ENCODE measurements around the gene HOXB6. TPM values are rescaled to one million over a fixed set of nuclear protein-coding genes. Genes with fewer than 3 reads are reported as not detected.

The HOXB6 gene
- polyA plus RNA-seq, 3 donors: not detected

DNA sequence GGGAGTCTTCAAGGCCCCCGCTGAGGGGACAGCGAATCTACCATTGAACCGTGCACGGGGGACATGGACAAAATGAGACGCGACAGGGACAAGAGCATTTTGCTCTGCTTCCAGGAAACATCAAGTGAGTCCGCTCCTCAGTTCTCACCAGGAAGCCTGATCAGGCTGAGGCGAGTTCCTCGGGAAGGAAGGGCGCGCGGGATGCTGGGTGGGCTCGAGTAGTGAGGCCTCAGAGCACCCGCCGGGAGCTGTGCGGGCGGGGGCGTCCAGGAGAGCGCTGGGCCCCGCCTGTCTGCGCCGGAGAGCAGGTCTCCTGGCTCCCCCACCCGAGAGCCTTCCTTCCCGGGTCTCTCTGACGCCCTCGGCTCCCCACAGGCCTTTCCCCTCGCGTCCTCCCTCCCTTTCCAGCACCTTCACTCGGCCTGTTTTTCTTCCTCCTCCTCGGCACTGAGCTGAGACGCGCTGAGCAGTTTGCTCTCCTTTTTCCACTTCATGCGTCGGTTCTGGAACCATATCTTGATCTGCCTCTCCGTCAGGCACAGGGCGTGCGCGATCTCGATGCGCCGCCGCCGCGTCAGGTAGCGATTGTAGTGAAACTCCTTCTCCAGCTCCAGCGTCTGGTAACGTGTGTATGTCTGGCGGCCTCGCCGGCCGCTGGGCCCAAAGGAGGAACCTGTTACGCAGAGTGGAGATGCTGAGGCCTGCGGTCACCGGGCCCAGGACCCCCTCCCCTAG is 8.6 kb downstream of the HOXB6 start:
- Mint-ChIP-seq H3K4me1 (peaks cover 37% of the 10 kb centered on the region), H3K27me3 (ENCODE audit: low read depth in 3 of 3) (peaks cover 99 to 100% (median 100%) of the 10 kb centered on the region in 3 donors), H3K4me3 (peak overlapping the region; percentile 24 to 93), H3K27ac (no peak overlapping the region), H3K9me3 (peaks cover 0 to 32% (median 16%) of the 10 kb centered on the region in 7 donors), H3K36me3 (peaks cover 12 to 24% of the 10 kb centered on the region in 2 donors)
- intact Hi-C loops (cut with micrococcal nuclease): loop anchor here in 1 of 2 donors (2.0 kb wide), 1 partner anchor 19 kb away; the partner anchor contains the start of gene HOXB8
- no peaks in the 10 kb centered on the region for H4K20me1 ChIP-seq (ENCODE audit: insufficient read depth, low read length)
- peaks cover 79 to 100% of the 10 kb centered on the region in 2 donors for H3K27me3 ChIP-seq (ENCODE audit: control insufficient read depth in 2 of 2, insufficient read depth in 2 of 2, low read length in 2 of 2)
- H3K79me2 ChIP-seq (ENCODE audit: insufficient read depth, low read length): no peaks in the 10 kb centered on the region
- WGBS (ENCODE audit: insufficient coverage): 20% methylated on average over 52 of the region's 54 CpGs
- peaks cover 27 to 30% of the 10 kb centered on the region in 2 donors for H3K4me1 ChIP-seq (ENCODE audit: control insufficient read depth in 1 of 2, insufficient read depth in 2 of 2, low read length in 2 of 2)
- H3K36me3 ChIP-seq (replicated peaks in 1 of 2; ENCODE audit: control insufficient read depth in 1 of 2, insufficient read depth in 2 of 2, low read length in 2 of 2): no peaks in the 10 kb centered on the region
- H3K27ac ChIP-seq (ENCODE audit: low read depth in 1 of 2, low read length in 2 of 2): no peak overlapping the region
- H3K9ac ChIP-seq (ENCODE audit: insufficient read depth, low read length, poor library complexity, severe bottlenecking): no peak overlapping the region
- H3K4me2 ChIP-seq (replicated peaks; ENCODE audit: extremely low read depth, low read length, poor library complexity, severe bottlenecking): peak overlapping the region; percentile 30
- DNase-seq: no peak
- H2AFZ ChIP-seq (ENCODE audit: insufficient read depth, low read depth, low read length, poor library complexity, severe bottlenecking): no peak overlapping the region
- TF ChIP-seq, protein P1, sequence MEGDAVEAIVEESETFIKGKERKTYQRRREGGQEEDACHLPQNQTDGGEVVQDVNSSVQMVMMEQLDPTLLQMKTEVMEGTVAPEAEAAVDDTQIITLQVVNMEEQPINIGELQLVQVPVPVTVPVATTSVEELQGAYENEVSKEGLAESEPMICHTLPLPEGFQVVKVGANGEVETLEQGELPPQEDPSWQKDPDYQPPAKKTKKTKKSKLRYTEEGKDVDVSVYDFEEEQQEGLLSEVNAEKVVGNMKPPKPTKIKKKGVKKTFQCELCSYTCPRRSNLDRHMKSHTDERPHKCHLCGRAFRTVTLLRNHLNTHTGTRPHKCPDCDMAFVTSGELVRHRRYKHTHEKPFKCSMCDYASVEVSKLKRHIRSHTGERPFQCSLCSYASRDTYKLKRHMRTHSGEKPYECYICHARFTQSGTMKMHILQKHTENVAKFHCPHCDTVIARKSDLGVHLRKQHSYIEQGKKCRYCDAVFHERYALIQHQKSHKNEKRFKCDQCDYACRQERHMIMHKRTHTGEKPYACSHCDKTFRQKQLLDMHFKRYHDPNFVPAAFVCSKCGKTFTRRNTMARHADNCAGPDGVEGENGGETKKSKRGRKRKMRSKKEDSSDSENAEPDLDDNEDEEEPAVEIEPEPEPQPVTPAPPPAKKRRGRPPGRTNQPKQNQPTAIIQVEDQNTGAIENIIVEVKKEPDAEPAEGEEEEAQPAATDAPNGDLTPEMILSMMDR (IDR thresholded peaks at IDR 0.05): no peak
- no peak overlapping the region for H3K4me3 ChIP-seq (replicated peaks in 1 of 3; ENCODE audit: low read depth in 2 of 3, low read length in 3 of 3)
- peaks cover 0 to 46% of the 10 kb centered on the region in 2 donors for H3K9me3 ChIP-seq (replicated peaks in 1 of 2; ENCODE audit: control insufficient read depth in 1 of 2, insufficient read depth in 1 of 2, low read length in 2 of 2)

DNA sequence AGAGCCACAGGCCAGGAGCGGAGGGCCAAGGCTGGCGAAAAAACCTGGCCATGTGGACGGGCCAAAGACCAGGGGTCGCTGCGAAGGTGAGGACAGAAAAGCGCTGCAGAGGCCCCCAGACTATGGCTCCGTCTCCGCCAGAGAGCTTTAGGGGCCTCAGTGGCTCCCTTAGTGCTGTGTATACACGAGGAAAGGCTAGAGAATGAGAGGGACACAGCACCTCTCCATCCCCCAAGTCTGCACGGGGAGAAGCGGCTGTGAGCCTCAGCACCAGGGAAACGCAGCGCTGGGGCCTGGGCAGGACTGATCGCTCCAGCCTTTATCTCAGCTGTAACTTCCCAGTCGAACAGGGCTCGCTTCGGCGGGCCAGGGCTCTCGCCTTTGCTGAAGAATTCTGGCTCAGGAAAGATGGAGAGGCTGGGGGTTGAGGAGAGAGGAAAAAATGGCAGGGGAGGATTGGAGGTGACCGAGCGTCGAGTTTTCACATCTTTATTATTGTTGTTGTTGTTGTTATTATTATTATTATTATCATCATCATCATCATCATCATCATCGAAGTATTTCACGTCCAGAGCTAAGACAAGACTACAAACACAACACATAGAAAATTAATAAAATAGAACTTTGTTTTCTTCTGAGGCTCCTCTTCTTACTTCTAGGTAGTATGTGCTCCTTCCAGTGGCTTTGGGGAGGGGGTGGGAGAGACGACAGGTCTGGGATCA is 9.3 kb downstream of the HOXB6 start:
- Mint-ChIP-seq H3K4me3 (peak overlapping the region in 1 of 2 donors; percentile 92), H3K9me3 (peaks cover 0 to 34% (median 16%) of the 10 kb centered on the region in 7 donors), H3K36me3 (peaks cover 12 to 25% of the 10 kb centered on the region in 2 donors), H3K27ac (no peak overlapping the region), H3K27me3 (ENCODE audit: low read depth in 3 of 3) (peaks cover 99 to 100% (median 100%) of the 10 kb centered on the region in 3 donors), H3K4me1 (peaks cover 38% of the 10 kb centered on the region)
- no peak for DNase-seq
- Histone ChIP-seq H4K20me1 (ENCODE audit: insufficient read depth, low read length) (no peaks in the 10 kb centered on the region), H3K27me3 (ENCODE audit: control insufficient read depth in 2 of 2, insufficient read depth in 2 of 2, low read length in 2 of 2) (peaks cover 78 to 100% of the 10 kb centered on the region in 2 donors), H3K4me1 (ENCODE audit: control insufficient read depth in 1 of 2, insufficient read depth in 2 of 2, low read length in 2 of 2) (peaks cover 27 to 30% of the 10 kb centered on the region in 2 donors), H3K4me2 (replicated peaks; ENCODE audit: extremely low read depth, low read length, poor library complexity, severe bottlenecking) (no peak overlapping the region), H3K4me3 (replicated peaks in 1 of 3; ENCODE audit: low read depth in 2 of 3, low read length in 3 of 3) (no peak overlapping the region), H2AFZ (ENCODE audit: insufficient read depth, low read depth, low read length, poor library complexity, severe bottlenecking) (no peak overlapping the region), H3K9me3 (replicated peaks in 1 of 2; ENCODE audit: control insufficient read depth in 1 of 2, insufficient read depth in 1 of 2, low read length in 2 of 2) (peaks cover 0 to 51% of the 10 kb centered on the region in 2 donors), H3K27ac (ENCODE audit: low read depth in 1 of 2, low read length in 2 of 2) (no peak overlapping the region), H3K79me2 (ENCODE audit: insufficient read depth, low read length) (no peaks in the 10 kb centered on the region), H3K9ac (ENCODE audit: insufficient read depth, low read length, poor library complexity, severe bottlenecking) (no peak overlapping the region), H3K36me3 (replicated peaks in 1 of 2; ENCODE audit: control insufficient read depth in 1 of 2, insufficient read depth in 2 of 2, low read length in 2 of 2) (no peaks in the 10 kb centered on the region)
- intact Hi-C loops (cut with micrococcal nuclease): no loop called here
- TF ChIP-seq, protein P1 (IDR thresholded peaks at IDR 0.05): no peak
- 93% methylated on average over 14 of the region's 25 CpGs for WGBS (ENCODE audit: insufficient coverage)

Data from CD14-positive monocyte (primary cell).